ENCODE data around the gene KIAA0040.

KIAA0040 gene

GRCh38 chr1:175192630-175193526 lies at the start of gene KIAA0040:
TSS of gene KIAA0040 (minus strand) at chr1:175192776. CDS start at chr1:175161013, 31,763 bp downstream.
- DNase-seq, result peak; percentile 70

- DNase-seq, result no peak
These were observed 44.8 kb upstream of the KIAA0040 start for GRCh38 chr1:175237389-175237788.

- DNase-seq, result no peak
These were observed 42.1 kb upstream of the KIAA0040 start for GRCh38 chr1:175234639-175235038.

GRCh38 chr1:175232335-175232734 lies 39.8 kb upstream of the KIAA0040 start:
- DNase-seq, result no peak

- DNase-seq, result no peak
These were observed 33.2 kb upstream of the KIAA0040 start for GRCh38 chr1:175225805-175226129.

GRCh38 chr1:175222296-175222938 lies 29.8 kb upstream of the KIAA0040 start:
- DNase-seq, result no peak

- no peak for DNase-seq
These were observed 29.1 kb upstream of the KIAA0040 start for GRCh38 chr1:175221557-175222175.

GRCh38 chr1:175220853-175221556 lies 28.4 kb upstream of the KIAA0040 start:
- no peak for DNase-seq

- no peak for DNase-seq
These were observed 27.2 kb upstream of the KIAA0040 start for GRCh38 chr1:175219774-175220173.

GRCh38 chr1:175218786-175219434 lies 26.3 kb upstream of the KIAA0040 start:
- DNase-seq, result no peak

GRCh38 chr1:175217721-175218531 lies 25.4 kb upstream of the KIAA0040 start:
- no peak for DNase-seq

- DNase-seq, result no peak
These were observed 23.9 kb upstream of the KIAA0040 start for GRCh38 chr1:175216444-175216843.

GRCh38 chr1:175211656-175212055 lies 19.1 kb upstream of the KIAA0040 start:
- DNase-seq, result no peak

GRCh38 chr1:175210744-175211143 lies 18.2 kb upstream of the KIAA0040 start:
- DNase-seq, result no peak

GRCh38 chr1:175209493-175209921 lies 16.9 kb upstream of the KIAA0040 start:
- no peak for DNase-seq

- DNase-seq, result peak; percentile 44
These were observed 16.4 kb upstream of the KIAA0040 start for GRCh38 chr1:175208773-175209492.

GRCh38 chr1:175207971-175208370 lies 15.4 kb upstream of the KIAA0040 start:
- no peak for DNase-seq

GRCh38 chr1:175206687-175207086 lies 14.1 kb upstream of the KIAA0040 start:
- DNase-seq, result no peak

- DNase-seq, result peak; percentile 40
These were observed 11.8 kb upstream of the KIAA0040 start for GRCh38 chr1:175204330-175204729.

GRCh38 chr1:175203570-175204068 lies 11.0 kb upstream of the KIAA0040 start:
- DNase-seq, result no peak

Data from activated CD4-positive, alpha-beta T cell treated with anti-CD3 and anti-CD28 coated beads for 48 hours (primary cell).